Measurements from ENCODE around the gene RPH3AL. TPM values are rescaled to one million over a fixed set of nuclear protein-coding genes. Genes with fewer than 3 reads are reported as not detected.

The RPH3AL gene
- total and polyA plus RNA-seq, 7 experiments from 2014 or later: 0.84 to 19.6 (median 4.3) TPM

- Mint-ChIP-seq H3K9me3 (no peaks in the 10 kb centered on the region), H3K4me1 (peaks cover 14 to 86% (median 34%) of the 10 kb centered on the region in 7 donors), H3K27ac (peak overlapping the region in 7 of 9 donors; percentile 93 to 98 (median 95)), H3K36me3 (peaks cover 0 to 3% (median 0%) of the 10 kb centered on the region in 5 donors), H3K27me3 (peaks cover 0 to 32% (median 15%) of the 10 kb centered on the region in 5 donors), H3K4me3 (peak overlapping the region in 8 of 10 donors; percentile 52 to 91 (median 81))
- H3K27ac ChIP-seq (ENCODE audit: low read depth, low read length): peak overlapping the region; percentile 65
- ChIA-PET POLR2A (interaction anchor here (0.5 to 0.7 kb wide), 2 partner anchors 36 to 99 kb away, joined by 3 to 4 read pairs; no protein-coding TSS in a partner anchor), CTCF (interaction anchor here (0.7 kb wide), 3 partner anchors 25 to 602 kb away, joined by 3 to 6 read pairs (median 4); no protein-coding TSS in a partner anchor)
- H3K4me3 ChIP-seq (ENCODE audit: low read length): no peak overlapping the region
- intact Hi-C loops (cut with micrococcal nuclease): loop anchor here in 1 of 2 donors (5.0 kb wide), 1 partner anchor 33 kb away; no protein-coding TSS in a partner anchor
- H3K4me1 ChIP-seq (ENCODE audit: control insufficient read depth in 2 of 2, insufficient read depth in 2 of 2, low read length in 2 of 2): peaks cover 0 to 51% of the 10 kb centered on the region in 2 donors
- ATAC-seq (peak; percentile 40), DNase-seq (peak in 5 of 9 donors; percentile 34 to 60 (median 35))
- H3K27me3 ChIP-seq (ENCODE audit: control insufficient read depth in 2 of 2, insufficient read depth in 2 of 2, low read length in 2 of 2): no peaks in the 10 kb centered on the region
- H3K36me3 ChIP-seq (ENCODE audit: control insufficient read depth in 2 of 3, insufficient read depth in 3 of 3, low read length in 3 of 3): no peaks in the 10 kb centered on the region
- no peaks in the 10 kb centered on the region for H3K9me3 ChIP-seq (ENCODE audit: control insufficient read depth in 2 of 3, low read length in 3 of 3)
Observed at GRCh38 chr17:333626-334396, 18.8 kb downstream of the RPH3AL start.

GRCh38 chr17:332558-333322 lies 19.9 kb downstream of the RPH3AL start:
- POLR2A ChIA-PET: interaction anchor here (0.6 to 1.4 kb wide), 2 partner anchors 51 to 381 kb away, joined by 3 read pairs; no protein-coding TSS in a partner anchor
- H3K27ac ChIP-seq (ENCODE audit: low read depth, low read length): no peak overlapping the region
- H3K27me3 ChIP-seq (ENCODE audit: control insufficient read depth in 2 of 2, insufficient read depth in 2 of 2, low read length in 2 of 2): no peaks in the 10 kb centered on the region
- H3K9me3 ChIP-seq (ENCODE audit: control insufficient read depth in 2 of 3, low read length in 3 of 3): no peaks in the 10 kb centered on the region
- Mint-ChIP-seq H3K9me3 (no peaks in the 10 kb centered on the region), H3K27ac (peak overlapping the region in 7 of 9 donors; percentile 19 to 97 (median 94)), H3K27me3 (peaks cover 0 to 32% (median 15%) of the 10 kb centered on the region in 5 donors), H3K36me3 (peaks cover 0 to 9% (median 0%) of the 10 kb centered on the region in 5 donors), H3K4me1 (peaks cover 14 to 85% (median 34%) of the 10 kb centered on the region in 7 donors), H3K4me3 (peak overlapping the region in 5 of 10 donors; percentile 10 to 91 (median 85))
- H3K36me3 ChIP-seq (ENCODE audit: control insufficient read depth in 2 of 3, insufficient read depth in 3 of 3, low read length in 3 of 3): no peaks in the 10 kb centered on the region
- no peak for ATAC-seq
- no peak overlapping the region for H3K4me3 ChIP-seq (ENCODE audit: low read length)
- DNase-seq: no peak
- intact Hi-C loops (cut with micrococcal nuclease): loop anchor here in 1 of 2 donors (5.0 kb wide), 1 partner anchor 35 kb away; no protein-coding TSS in a partner anchor
- H3K4me1 ChIP-seq (ENCODE audit: control insufficient read depth in 2 of 2, insufficient read depth in 2 of 2, low read length in 2 of 2): peaks cover 0 to 51% of the 10 kb centered on the region in 2 donors
- CTCF ChIA-PET: interaction anchor here (0.6 kb wide), 1 partner anchor 69 kb away, joined by 4 read pairs; no protein-coding TSS in a partner anchor

GRCh38 chr17:332023-332422 lies 20.6 kb downstream of the RPH3AL start:
- no peak for ATAC-seq
- peaks cover 14 to 81% (median 33%) of the 10 kb centered on the region in 7 donors for H3K4me1 Mint-ChIP-seq
- intact Hi-C loops (cut with micrococcal nuclease): loop anchor here in 1 of 2 donors (5.0 kb wide), 1 partner anchor 35 kb away; no protein-coding TSS in a partner anchor

GRCh38 chr17:330993-331701 lies 21.5 kb downstream of the RPH3AL start:
- CTCF ChIA-PET: interaction anchor here (0.6 kb wide), 1 partner anchor 18 kb away, joined by 3 read pairs; no protein-coding TSS in a partner anchor
- DNase-seq: peak in 6 of 9 donors; percentile 58 to 64 (median 60)
- peak; percentile 72 for ATAC-seq

More at GRCh38 chr17:332023-332422, 20.6 kb downstream of the RPH3AL start:
- H3K27ac Mint-ChIP-seq: peak overlapping the region in 7 of 9 donors; percentile 19 to 94 (median 82)
- H3K36me3 ChIP-seq (ENCODE audit: control insufficient read depth in 2 of 3, insufficient read depth in 3 of 3, low read length in 3 of 3): no peaks in the 10 kb centered on the region
- ChIA-PET POLR2A (interaction anchor here (0.6 to 1.4 kb wide), 3 partner anchors 24 to 382 kb away, joined by 3 to 4 read pairs (median 3); no protein-coding TSS in a partner anchor), CTCF (interaction anchor here (0.6 kb wide), 1 partner anchor 70 kb away, joined by 4 read pairs; no protein-coding TSS in a partner anchor)
- no peak overlapping the region for H3K27ac ChIP-seq (ENCODE audit: low read depth, low read length)
- no peaks in the 10 kb centered on the region for H3K9me3 ChIP-seq (ENCODE audit: control insufficient read depth in 2 of 3, low read length in 3 of 3)
- H3K9me3 Mint-ChIP-seq: no peaks in the 10 kb centered on the region
- H3K4me1 ChIP-seq (ENCODE audit: control insufficient read depth in 2 of 2, insufficient read depth in 2 of 2, low read length in 2 of 2): peaks cover 0 to 51% of the 10 kb centered on the region in 2 donors
- H3K27me3 ChIP-seq (ENCODE audit: control insufficient read depth in 2 of 2, insufficient read depth in 2 of 2, low read length in 2 of 2): no peaks in the 10 kb centered on the region
- peak overlapping the region in 7 of 10 donors; percentile 7 to 91 (median 85) for H3K4me3 Mint-ChIP-seq
- H3K27me3 Mint-ChIP-seq: peaks cover 0 to 32% (median 15%) of the 10 kb centered on the region in 5 donors
- peaks cover 0 to 9% (median 0%) of the 10 kb centered on the region in 5 donors for H3K36me3 Mint-ChIP-seq
- no peak for DNase-seq
- H3K4me3 ChIP-seq (ENCODE audit: low read length): no peak overlapping the region

GRCh38 chr17:329784-330420 lies 22.7 kb downstream of the RPH3AL start:
- Mint-ChIP-seq H3K27ac (peak overlapping the region in 5 of 9 donors; percentile 18 to 89 (median 62)), H3K9me3 (peaks cover 0 to 4% (median 0%) of the 10 kb centered on the region in 11 donors), H3K4me1 (peaks cover 4 to 62% (median 21%) of the 10 kb centered on the region in 7 donors), H3K36me3 (peaks cover 0 to 15% (median 0%) of the 10 kb centered on the region in 5 donors), H3K27me3 (peaks cover 0 to 27% (median 4%) of the 10 kb centered on the region in 5 donors), H3K4me3 (peak overlapping the region in 6 of 10 donors; percentile 36 to 91 (median 84))
- Histone ChIP-seq H3K4me3 (ENCODE audit: low read length) (no peak overlapping the region), H3K27ac (ENCODE audit: low read depth, low read length) (no peak overlapping the region), H3K36me3 (ENCODE audit: control insufficient read depth in 2 of 3, insufficient read depth in 3 of 3, low read length in 3 of 3) (no peaks in the 10 kb centered on the region), H3K9me3 (ENCODE audit: control insufficient read depth in 2 of 3, low read length in 3 of 3) (no peaks in the 10 kb centered on the region), H3K4me1 (ENCODE audit: control insufficient read depth in 2 of 2, insufficient read depth in 2 of 2, low read length in 2 of 2) (peaks cover 0 to 31% of the 10 kb centered on the region in 2 donors), H3K27me3 (ENCODE audit: control insufficient read depth in 2 of 2, insufficient read depth in 2 of 2, low read length in 2 of 2) (no peaks in the 10 kb centered on the region)
- ATAC-seq (no peak), DNase-seq (no peak)
- intact Hi-C loops (cut with micrococcal nuclease): loop anchor here in 1 of 2 donors (2.0 to 5.0 kb wide), 3 partner anchors 15 to 55 kb away; no protein-coding TSS in a partner anchor
- CTCF ChIA-PET: no interaction called here
- POLR2A ChIA-PET: no interaction called here

More at GRCh38 chr17:330993-331701, 21.5 kb downstream of the RPH3AL start:
- Mint-ChIP-seq H3K4me1 (peaks cover 7 to 74% (median 25%) of the 10 kb centered on the region in 7 donors), H3K27ac (peak overlapping the region in 8 of 9 donors; percentile 68 to 94 (median 84)), H3K36me3 (peaks cover 0 to 9% (median 0%) of the 10 kb centered on the region in 5 donors), H3K4me3 (peak overlapping the region in 9 of 10 donors; percentile 23 to 91 (median 80)), H3K9me3 (no peaks in the 10 kb centered on the region), H3K27me3 (peaks cover 0 to 29% (median 7%) of the 10 kb centered on the region in 5 donors)
- POLR2A ChIA-PET: interaction anchor here (0.6 to 1.4 kb wide), 3 partner anchors 23 to 1713 kb away, joined by 3 to 4 read pairs (median 3); no protein-coding TSS in a partner anchor
- Histone ChIP-seq H3K4me3 (ENCODE audit: low read length) (peak overlapping the region; percentile 41), H3K4me1 (ENCODE audit: control insufficient read depth in 2 of 2, insufficient read depth in 2 of 2, low read length in 2 of 2) (peaks cover 0 to 44% of the 10 kb centered on the region in 2 donors), H3K27me3 (ENCODE audit: control insufficient read depth in 2 of 2, insufficient read depth in 2 of 2, low read length in 2 of 2) (no peaks in the 10 kb centered on the region), H3K9me3 (ENCODE audit: control insufficient read depth in 2 of 3, low read length in 3 of 3) (no peaks in the 10 kb centered on the region), H3K27ac (ENCODE audit: low read depth, low read length) (no peak overlapping the region), H3K36me3 (ENCODE audit: control insufficient read depth in 2 of 3, insufficient read depth in 3 of 3, low read length in 3 of 3) (no peaks in the 10 kb centered on the region)
- intact Hi-C loops (cut with micrococcal nuclease): loop anchor here in 1 of 2 donors (2.0 to 5.0 kb wide), 3 partner anchors 16 to 54 kb away; no protein-coding TSS in a partner anchor
